Parathyroid adenoma (tissue), 2 donors: ENCODE data around the gene TTN.

Source experiments
- H2AFZ ChIP-seq: fragments of 300-600 bp; sonication (generic); one replicate; pipeline ENCODE4 v1.7.0; 2017; ENCODE audit warnings: antibody characterized with exemption, mild to moderate bottlenecking
- H3K27ac ChIP-seq: fragments of 300-600 bp; sonication (generic); one replicate; pipeline ENCODE4 v1.7.0; 2017
- H3K27me3 ChIP-seq: fragments of 300-600 bp; sonication (generic); one replicate; pipeline ENCODE4 v1.7.0; 2017; ENCODE audit warnings: low read length; ENCODE audit not compliant: control insufficient read depth, insufficient read depth
- H3K36me3 ChIP-seq: fragments of 300-600 bp; sonication (generic); one replicate; pipeline ENCODE4 v1.7.0; 2017; ENCODE audit warnings: low read length; ENCODE audit not compliant: control insufficient read depth, insufficient read depth
- H3K4me1 ChIP-seq: fragments of 300-600 bp; sonication (generic); one replicate; pipeline ENCODE4 v1.7.0; 2017; ENCODE audit warnings: control low read depth
- H3K4me2 ChIP-seq: fragments of 300-600 bp; sonication (generic); one replicate; pipeline ENCODE4 v1.7.0; 2017; ENCODE audit warnings: low read length
- H3K4me3 ChIP-seq: fragments of 300-600 bp; sonication (generic); one replicate; pipeline ENCODE4 v1.7.0; 2017; ENCODE audit warnings: low read depth, low read length
- H3K79me2 ChIP-seq: fragments of 300-600 bp; sonication (generic); one replicate; pipeline ENCODE4 v1.7.0; 2017; ENCODE audit warnings: control low read depth
- H3K9ac ChIP-seq: fragments of 300-600 bp; sonication (generic); one replicate; pipeline ENCODE4 v1.7.0; 2017; ENCODE audit warnings: mild to moderate bottlenecking
- H3K9me3 ChIP-seq: fragments of 300-600 bp; sonication (generic); one replicate; pipeline ENCODE4 v1.7.0; 2017; ENCODE audit warnings: low read length; ENCODE audit not compliant: control insufficient read depth
- CTCF ChIP-seq: fragments of 300-600 bp; sonication (generic); IDR thresholded peaks from one replicate; pipeline ENCODE4 v1.7.0; 2017; ENCODE audit warnings: antibody characterized with exemption, mild to moderate bottlenecking
- donor health status: primary hyperparathyroidism.

TTN gene

GRCh38 chr2:178683877-178684276 is 123.3 kb downstream of the TTN start:
- Histone ChIP-seq H3K4me3 (no peak overlapping the region), H3K4me1 (no peaks in the 10 kb centered on the region), H3K79me2 (no peaks in the 10 kb centered on the region), H3K27me3 (no peaks in the 10 kb centered on the region), H3K9ac (no peak overlapping the region), H3K36me3 (no peaks in the 10 kb centered on the region), H3K4me2 (no peak overlapping the region), H3K9me3 (no peaks in the 10 kb centered on the region), H2AFZ (no peak overlapping the region), H3K27ac (no peak overlapping the region)
- no peak for TF ChIP-seq CTCF

- no peaks in the 10 kb centered on the region for H3K36me3 ChIP-seq
These were observed 126.1 kb downstream of the TTN start for GRCh38 chr2:178681081-178681480.

GRCh38 chr2:178679891-178680290 is 127.3 kb downstream of the TTN start:
- Histone ChIP-seq H3K36me3 (no peaks in the 10 kb centered on the region), H3K27ac (no peak overlapping the region), H3K9ac (no peak overlapping the region), H3K4me3 (no peak overlapping the region), H3K9me3 (no peaks in the 10 kb centered on the region), H3K4me2 (no peak overlapping the region), H3K27me3 (no peaks in the 10 kb centered on the region), H3K79me2 (no peaks in the 10 kb centered on the region), H2AFZ (no peak overlapping the region), H3K4me1 (no peaks in the 10 kb centered on the region)
- TF ChIP-seq CTCF, result no peak

More at GRCh38 chr2:178681081-178681480, 126.1 kb downstream of the TTN start:
- Histone ChIP-seq H3K27me3 (no peaks in the 10 kb centered on the region), H3K4me2 (no peak overlapping the region), H3K27ac (no peak overlapping the region), H3K4me3 (no peak overlapping the region), H3K79me2 (no peaks in the 10 kb centered on the region), H3K9me3 (no peaks in the 10 kb centered on the region), H3K4me1 (no peaks in the 10 kb centered on the region), H3K9ac (no peak overlapping the region), H2AFZ (no peak overlapping the region)
- TF ChIP-seq CTCF, result no peak

GRCh38 chr2:178677599-178677998 is 129.6 kb downstream of the TTN start:
- no peaks in the 10 kb centered on the region for H3K9me3 ChIP-seq
- no peak overlapping the region for H3K9ac ChIP-seq
- no peak overlapping the region for H2AFZ ChIP-seq
- no peaks in the 10 kb centered on the region for H3K36me3 ChIP-seq
- no peaks in the 10 kb centered on the region for H3K79me2 ChIP-seq
- no peaks in the 10 kb centered on the region for H3K27me3 ChIP-seq
- TF ChIP-seq CTCF, result no peak
- H3K4me1 ChIP-seq, result no peaks in the 10 kb centered on the region
- no peak overlapping the region for H3K27ac ChIP-seq
- no peak overlapping the region for H3K4me3 ChIP-seq
- no peak overlapping the region for H3K4me2 ChIP-seq

- no peaks in the 10 kb centered on the region for H3K4me1 ChIP-seq
- no peaks in the 10 kb centered on the region for H3K27me3 ChIP-seq
- no peak overlapping the region for H2AFZ ChIP-seq
- H3K9ac ChIP-seq, result no peak overlapping the region
- no peaks in the 10 kb centered on the region for H3K36me3 ChIP-seq
- H3K79me2 ChIP-seq, result no peaks in the 10 kb centered on the region
- no peak for TF ChIP-seq CTCF
- H3K4me3 ChIP-seq, result no peak overlapping the region
- H3K27ac ChIP-seq, result no peak overlapping the region
- no peaks in the 10 kb centered on the region for H3K9me3 ChIP-seq
- H3K4me2 ChIP-seq, result no peak overlapping the region
These were observed 131.2 kb downstream of the TTN start for GRCh38 chr2:178676046-178676445.
